Hematopoietic multipotent progenitor cell treated with erythropoietin and hydrocortisone succinate and interleukin-3 and kit ligand, for 8 days (in vitro differentiated cells): ENCODE measurements around the gene CXCL14.

ENCODE experiments used
- DNase-seq: peaks from one replicate; pipeline ENCODE4 v3.0.0-alpha.2; 2015

The CXCL14 gene

DNA sequence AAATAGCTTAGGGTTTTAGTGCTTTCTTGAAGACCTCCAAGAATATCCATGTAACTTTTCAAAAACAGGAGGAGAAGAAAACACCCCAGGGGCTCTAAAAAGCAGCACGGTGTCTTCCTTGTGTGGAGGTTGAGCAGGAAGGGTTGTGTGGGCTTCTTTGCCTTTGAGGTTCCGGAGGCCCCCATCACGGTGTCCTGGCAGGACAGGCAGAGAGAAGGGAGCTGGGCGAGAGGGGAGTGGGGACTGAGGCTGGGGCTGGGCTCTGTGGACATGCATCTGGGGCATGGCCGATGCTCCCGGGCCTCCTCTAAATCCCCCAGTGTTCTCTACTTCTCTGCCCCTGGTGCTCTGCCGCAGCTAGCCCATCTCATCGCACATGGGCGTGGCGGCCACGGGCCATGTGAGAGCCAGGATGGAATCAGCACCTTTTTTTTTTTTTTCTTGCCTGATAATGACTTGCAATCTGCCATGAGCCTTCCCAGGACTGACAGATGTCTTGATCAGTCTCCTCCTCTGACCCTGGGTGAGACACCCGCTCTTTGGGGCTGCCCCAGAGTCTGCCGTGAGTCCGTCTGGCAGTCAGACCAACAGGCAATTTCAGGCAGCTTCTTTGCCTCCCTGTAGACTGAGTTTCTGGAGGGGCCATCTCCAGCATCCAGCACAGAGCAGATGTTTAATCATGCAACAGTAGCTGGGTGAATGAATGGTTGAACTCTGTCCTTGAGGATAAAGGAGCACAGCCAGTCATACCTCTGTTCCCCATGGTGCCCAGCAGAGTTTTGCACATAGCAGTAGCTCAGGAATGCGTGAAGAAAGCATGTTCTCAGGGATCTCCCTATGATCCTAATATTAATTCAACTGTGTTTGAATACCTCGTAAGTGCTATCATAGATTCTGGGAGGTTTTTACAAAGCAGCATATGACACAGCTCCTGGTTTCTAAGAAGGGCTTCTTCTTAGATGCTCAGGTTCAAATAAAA lies 12.1 kb downstream of the CXCL14 start:
- DNase-seq: peak; percentile 55

- DNase-seq: peak; percentile 77
Observed at GRCh38 chr5:135565725-135566421, 12.9 kb downstream of the CXCL14 start.

GRCh38 chr5:135565266-135565665 lies 13.5 kb downstream of the CXCL14 start:
- DNase-seq: no peak

DNA sequence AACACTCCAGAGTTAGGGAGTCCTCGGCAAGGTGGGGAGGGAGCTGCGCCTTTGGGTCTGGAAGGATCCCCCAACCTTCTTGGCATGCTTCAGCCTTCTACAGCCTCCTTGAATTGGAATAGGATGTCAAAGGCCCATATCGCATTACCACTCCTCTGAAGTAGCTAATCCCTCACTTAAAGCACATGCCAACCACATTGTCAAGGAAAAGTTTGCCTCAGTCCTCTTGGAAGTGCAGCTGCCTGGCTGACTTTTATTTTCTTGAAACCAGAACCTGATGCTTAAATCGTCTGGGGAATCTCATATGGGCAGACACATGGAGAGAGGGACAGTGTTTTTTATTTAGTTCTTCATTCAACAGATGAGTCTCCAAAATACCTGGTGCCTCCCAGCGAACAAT lies 14.5 kb downstream of the CXCL14 start:
- no peak for DNase-seq

- no peak for DNase-seq
Observed at GRCh38 chr5:135561266-135561665, 17.5 kb downstream of the CXCL14 start.

GRCh38 chr5:135560858-135561257 lies 17.9 kb downstream of the CXCL14 start:
- peak; percentile 84 for DNase-seq

GRCh38 chr5:135559354-135559753 lies 19.4 kb downstream of the CXCL14 start:
- peak; percentile 42 for DNase-seq

- DNase-seq: no peak
Observed at GRCh38 chr5:135557076-135557838, 21.5 kb downstream of the CXCL14 start.

DNA sequence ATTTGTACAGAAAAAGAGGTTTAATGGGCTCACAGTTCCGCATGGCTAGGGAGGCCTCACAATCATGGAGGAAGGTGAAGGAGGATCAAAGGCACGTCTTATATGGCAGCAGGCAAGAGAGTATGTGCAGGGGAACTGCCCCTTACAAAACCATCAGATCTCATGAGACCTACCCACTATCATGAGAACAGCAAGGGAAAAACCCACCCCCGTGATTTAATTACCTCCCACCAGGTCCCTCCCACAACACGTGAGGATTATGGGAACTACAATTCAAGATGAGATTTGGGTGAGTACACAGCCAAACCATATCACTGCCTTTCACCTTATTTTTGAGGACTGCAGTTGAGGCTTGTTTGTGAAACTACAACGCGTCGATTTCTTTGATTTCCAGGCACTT lies 22.2 kb downstream of the CXCL14 start:
- no peak for DNase-seq

GRCh38 chr5:135555530-135555929 lies 23.3 kb downstream of the CXCL14 start:
- DNase-seq: no peak

GRCh38 chr5:135553688-135554462 lies 24.9 kb downstream of the CXCL14 start:
- no peak for DNase-seq

GRCh38 chr5:135551593-135552447 lies 27.0 kb downstream of the CXCL14 start:
- DNase-seq: peak; percentile 80

- no peak for DNase-seq
Observed at GRCh38 chr5:135549413-135549812, 29.4 kb downstream of the CXCL14 start.

- no peak for DNase-seq
Observed at GRCh38 chr5:135547590-135548254, 31.1 kb downstream of the CXCL14 start.

DNA sequence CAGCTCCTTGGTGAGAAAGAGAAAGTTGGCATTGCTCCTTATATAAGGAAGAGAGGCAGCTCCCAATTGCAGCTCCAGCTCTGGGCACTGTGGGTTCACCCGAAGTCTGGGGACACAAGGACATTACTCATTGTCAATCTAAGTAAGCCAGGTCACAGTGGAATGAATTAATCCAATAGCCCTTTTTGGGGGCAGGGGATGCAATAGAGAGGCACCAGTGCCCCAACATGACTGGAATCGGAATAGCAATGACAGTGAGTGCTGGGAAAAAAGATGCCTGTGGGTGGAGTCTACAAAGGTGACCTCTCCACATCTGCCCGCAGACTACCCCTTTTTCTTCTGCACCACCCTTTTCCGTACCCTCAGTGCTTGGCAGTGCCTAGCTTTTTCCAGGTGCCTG lies 31.9 kb downstream of the CXCL14 start:
- DNase-seq: no peak

GRCh38 chr5:135546101-135546500 lies 32.7 kb downstream of the CXCL14 start:
- DNase-seq: no peak

DNA sequence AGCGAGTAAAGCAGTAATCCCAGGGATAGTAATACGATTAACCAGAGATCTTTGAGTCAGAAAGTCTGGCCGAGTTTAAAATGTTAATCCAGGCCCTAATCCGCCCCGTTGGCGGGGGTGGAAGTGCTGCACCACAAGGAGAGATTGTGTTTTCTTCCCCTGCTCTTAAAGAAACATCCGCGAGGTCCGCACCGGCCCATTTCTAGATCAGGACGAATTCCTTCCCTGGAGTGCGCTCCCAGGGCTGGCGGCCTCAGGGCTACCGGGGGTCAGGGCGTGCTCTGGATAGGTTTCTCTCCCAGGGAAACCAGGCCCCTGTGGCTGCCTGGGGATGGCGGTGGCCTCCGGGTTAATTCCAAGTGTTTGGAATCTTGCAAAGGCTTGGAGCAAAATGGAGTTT lies 33.7 kb downstream of the CXCL14 start:
- no peak for DNase-seq

- DNase-seq: no peak
Observed at GRCh38 chr5:135543485-135544304, 35.1 kb downstream of the CXCL14 start.

- no peak for DNase-seq
Observed at GRCh38 chr5:135543001-135543484, 35.7 kb downstream of the CXCL14 start.
